Measurements from ENCODE around the gene CACNA1H. TPM values are rescaled to one million over a fixed set of nuclear protein-coding genes. Genes with fewer than 3 reads are reported as not detected.

CACNA1H gene
- total and polyA plus RNA-seq, 2 of the 4 experiments (the other 2 are of a cell fraction) = 1.6 to 5.8 TPM

DNA sequence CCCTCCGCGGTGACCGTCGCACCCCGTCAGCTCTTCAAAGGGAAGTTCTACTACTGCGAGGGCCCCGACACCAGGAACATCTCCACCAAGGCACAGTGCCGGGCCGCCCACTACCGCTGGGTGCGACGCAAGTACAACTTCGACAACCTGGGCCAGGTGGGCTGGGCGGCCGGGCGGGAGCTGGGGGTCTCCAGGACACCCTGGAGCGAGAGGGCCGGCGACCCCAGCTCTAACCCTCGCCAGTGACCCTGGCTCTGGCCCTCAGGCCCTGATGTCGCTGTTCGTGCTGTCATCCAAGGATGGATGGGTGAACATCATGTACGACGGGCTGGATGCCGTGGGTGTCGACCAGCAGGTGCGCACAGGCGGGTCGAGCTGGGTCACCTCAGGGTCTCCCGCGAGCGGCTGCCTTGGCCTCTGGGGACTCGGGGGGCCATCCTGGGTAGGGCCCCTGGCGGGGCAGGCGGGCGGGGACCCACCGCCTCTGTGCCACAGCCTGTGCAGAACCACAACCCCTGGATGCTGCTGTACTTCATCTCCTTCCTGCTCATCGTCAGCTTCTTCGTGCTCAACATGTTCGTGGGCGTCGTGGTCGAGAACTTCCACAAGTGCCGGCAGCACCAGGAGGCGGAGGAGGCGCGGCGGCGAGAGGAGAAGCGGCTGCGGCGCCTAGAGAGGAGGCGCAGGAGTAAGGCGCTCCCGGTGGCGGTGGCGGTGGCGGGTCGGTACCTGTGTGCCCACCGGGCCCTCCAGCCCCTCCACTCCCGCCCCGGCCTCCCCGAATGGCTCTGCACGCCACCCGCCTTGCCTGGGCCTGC is 58.8 kb downstream of the CACNA1H start:
- Histone ChIP-seq H4K5ac (ENCODE audit: low read depth, low read length) (no peak overlapping the region), H2AK9ac (replicated peaks; ENCODE audit: low read depth, low read length, poor library complexity) (no peak overlapping the region), H2AFZ (replicated peaks; ENCODE audit: low read length, poor library complexity) (no peak overlapping the region), H3K18ac (ENCODE audit: low read depth, low read length) (no peak overlapping the region), H4K8ac (ENCODE audit: low read depth in 2 of 2, low read length in 2 of 2) (no peak overlapping the region), H2BK120ac (ENCODE audit: low read depth, low read length) (no peak overlapping the region), H3K23ac (ENCODE audit: low read depth, low read length) (no peak overlapping the region), H2AK5ac (ENCODE audit: low read depth, low read length) (no peak overlapping the region), H3K14ac (replicated peaks; ENCODE audit: low read depth, low read length) (no peak overlapping the region), H3K36me3 (ENCODE audit: control insufficient read depth, insufficient read depth, low read length) (peaks cover 2% of the 10 kb centered on the region; the same call in 1 of the 2 replicates), H3K9me3 (ENCODE audit: control insufficient read depth, insufficient read depth, low read length) (no peaks in the 10 kb centered on the region), H3K79me1 (ENCODE audit: low read depth in 1 of 2, low read length in 2 of 2) (no peaks in the 10 kb centered on the region), H3K9ac (ENCODE audit: low read depth, low read length) (no peak overlapping the region), H2BK5ac (ENCODE audit: low read depth, low read length, poor library complexity, severe bottlenecking) (no peak overlapping the region), H3K27me3 (ENCODE audit: control insufficient read depth, insufficient read depth, low read length) (no peaks in the 10 kb centered on the region), H4K91ac (ENCODE audit: insufficient read depth, low read depth, low read length) (no peak overlapping the region), H3K4me3 (ENCODE audit: insufficient read depth, low read depth, low read length) (no peak overlapping the region), H4K20me1 (ENCODE audit: insufficient read depth, low read length) (no peaks in the 10 kb centered on the region), H2BK20ac (ENCODE audit: low read depth, low read length) (no peak overlapping the region), H3K4me1 (ENCODE audit: control insufficient read depth, insufficient read depth, low read length) (no peaks in the 10 kb centered on the region), H3K4me2 (ENCODE audit: low read depth, low read length) (no peak overlapping the region), H3K9me1 (ENCODE audit: insufficient read depth, low read length) (no peaks in the 10 kb centered on the region), H2BK15ac (ENCODE audit: low read depth, low read length) (no peak overlapping the region), H3K27ac (ENCODE audit: insufficient read depth, low read length) (no peak overlapping the region), H3K4ac (ENCODE audit: low read depth, low read length) (no peak overlapping the region), H3K56ac (ENCODE audit: extremely low read depth, insufficient read depth, low read length) (no peak overlapping the region)
- TF ChIP-seq RFX5 (IDR thresholded peaks at IDR 0.05; ENCODE audit: low read depth, low read length) = no peak
- TF ChIP-seq MAFK (IDR thresholded peaks at IDR 0.05; ENCODE audit: low read depth, low read length) = no peak
- no peak for TF ChIP-seq CHD1 (IDR thresholded peaks at IDR 0.05; ENCODE audit: low read depth, low read length)
- no peak for TF ChIP-seq MAZ (IDR thresholded peaks at IDR 0.05; ENCODE audit: borderline replicate concordance, low read depth, low read length)
- no peak for TF ChIP-seq SMC3 (IDR thresholded peaks at IDR 0.05; ENCODE audit: low read depth, low read length)
- TF ChIP-seq NFE2L2 (IDR thresholded peaks at IDR 0.05; ENCODE audit: low read depth, low read length) = no peak
- TF ChIP-seq MXI1 (IDR thresholded peaks at IDR 0.05; ENCODE audit: borderline replicate concordance, low read depth, low read length) = no peak
- TF ChIP-seq FOS (IDR thresholded peaks at IDR 0.05; ENCODE audit: low read depth, low read length) = no peak
- TF ChIP-seq RAD21 (IDR thresholded peaks at IDR 0.05; ENCODE audit: low read length) = no peak
- TF ChIP-seq, protein P1, sequence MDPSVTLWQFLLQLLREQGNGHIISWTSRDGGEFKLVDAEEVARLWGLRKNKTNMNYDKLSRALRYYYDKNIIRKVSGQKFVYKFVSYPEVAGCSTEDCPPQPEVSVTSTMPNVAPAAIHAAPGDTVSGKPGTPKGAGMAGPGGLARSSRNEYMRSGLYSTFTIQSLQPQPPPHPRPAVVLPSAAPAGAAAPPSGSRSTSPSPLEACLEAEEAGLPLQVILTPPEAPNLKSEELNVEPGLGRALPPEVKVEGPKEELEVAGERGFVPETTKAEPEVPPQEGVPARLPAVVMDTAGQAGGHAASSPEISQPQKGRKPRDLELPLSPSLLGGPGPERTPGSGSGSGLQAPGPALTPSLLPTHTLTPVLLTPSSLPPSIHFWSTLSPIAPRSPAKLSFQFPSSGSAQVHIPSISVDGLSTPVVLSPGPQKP (IDR thresholded peaks at IDR 0.05; ENCODE audit: borderline replicate concordance, low read depth, low read length) = no peak
- TF ChIP-seq, protein P2, sequence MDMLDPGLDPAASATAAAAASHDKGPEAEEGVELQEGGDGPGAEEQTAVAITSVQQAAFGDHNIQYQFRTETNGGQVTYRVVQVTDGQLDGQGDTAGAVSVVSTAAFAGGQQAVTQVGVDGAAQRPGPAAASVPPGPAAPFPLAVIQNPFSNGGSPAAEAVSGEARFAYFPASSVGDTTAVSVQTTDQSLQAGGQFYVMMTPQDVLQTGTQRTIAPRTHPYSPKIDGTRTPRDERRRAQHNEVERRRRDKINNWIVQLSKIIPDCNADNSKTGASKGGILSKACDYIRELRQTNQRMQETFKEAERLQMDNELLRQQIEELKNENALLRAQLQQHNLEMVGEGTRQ (IDR thresholded peaks at IDR 0.05; ENCODE audit: low read depth, low read length) = no peak
- TF ChIP-seq CEBPB (IDR thresholded peaks at IDR 0.05; ENCODE audit: low read depth, low read length) = no peak
- no TSS peak for BruUV-seq (replicated peaks)
- ATAC-seq (ENCODE audit: low read depth) (no peak), DNase-seq (no peak)
- dilution Hi-C loops (cut with HindIII; ENCODE audit: low sequenced_read_pairs, unreplicated experiment) (no loop called here), intact Hi-C loops (cut with micrococcal nuclease) (no loop called here), in situ Hi-C loops (cut with MboI; ENCODE audit: low sequenced_read_pairs) (loop anchor here (25.0 kb wide), 1 partner anchor 399 kb away; the partner anchor contains the start of gene GNG13)
- ChIA-PET CTCF (no interaction called here), POLR2A (ENCODE audit: unreplicated experiment) (no interaction called here)
- WGBS, 2 experiments (ENCODE audit: extremely low coverage in 2 of 2, insufficient read length in 1 of 2) = 89% methylated on average over 17 of the region's 65 CpGs; no CpG with 5 or more reads in 1 of the 2 experiments
